H9 (cell line): ENCODE results near the gene ANGPTL8. TPM values are rescaled to one million over a fixed set of nuclear protein-coding genes. Genes with fewer than 3 reads are reported as not detected.

ENCODE experiments used
- DNase-seq: peaks from one replicate; pipeline ENCODE4 v3.0.0-alpha.2; 2017
- H2AFZ ChIP-seq: one replicate; pipeline ENCODE4 v1.6.1; 2013; ENCODE audit warnings: mild to moderate bottlenecking, low read length, control low read depth, moderate library complexity
- H2AK5ac ChIP-seq: 2 replicates; pipeline ENCODE4 v1.6.1; 2013; ENCODE audit warnings: low read length, control low read depth, mixed read lengths; ENCODE audit not compliant: insufficient read length
- H2BK120ac ChIP-seq: one replicate; pipeline ENCODE4 v1.6.1; 2013; ENCODE audit warnings: low read depth, mild to moderate bottlenecking, low read length, control low read depth, inconsistent platforms; ENCODE audit not compliant: poor library complexity, severe bottlenecking
- H2BK12ac ChIP-seq: 2 replicates; pipeline ENCODE4 v1.6.1; 2013; ENCODE audit warnings: low read length, control low read depth, mixed read lengths, low read depth; ENCODE audit not compliant: insufficient read length
- H2BK15ac ChIP-seq: 2 replicates; pipeline ENCODE4 v1.6.1; 2013; ENCODE audit warnings: low read depth, low read length, control low read depth
- H2BK20ac ChIP-seq: one replicate; pipeline ENCODE4 v1.6.1; 2013; ENCODE audit warnings: low read depth, mild to moderate bottlenecking, low read length, control low read depth, inconsistent platforms; ENCODE audit not compliant: poor library complexity, severe bottlenecking
- H2BK5ac ChIP-seq: 2 replicates; pipeline ENCODE4 v1.6.1; 2013; ENCODE audit warnings: low read length, control low read depth, mixed read lengths; ENCODE audit not compliant: insufficient read length
- H3K14ac ChIP-seq: 2 replicates; pipeline ENCODE4 v1.6.1; 2013; ENCODE audit warnings: low read length, control low read depth; ENCODE audit not compliant: insufficient read depth
- H3K18ac ChIP-seq: 2 replicates; pipeline ENCODE4 v1.6.1; 2013; ENCODE audit warnings: low read depth, mild to moderate bottlenecking, mixed read lengths, low read length, control low read depth; ENCODE audit not compliant: insufficient read length
- H3K23ac ChIP-seq: 2 replicates; pipeline ENCODE4 v1.6.1; 2013; ENCODE audit warnings: low read length, control low read depth, mixed read lengths, low read depth; ENCODE audit not compliant: insufficient read length
- H3K23me2 ChIP-seq: 2 replicates; pipeline ENCODE4 v1.6.1; 2013; ENCODE audit warnings: low read depth, mild to moderate bottlenecking, mixed read lengths, low read length, control low read depth; ENCODE audit not compliant: insufficient read length, poor library complexity, severe bottlenecking
- H3K27ac ChIP-seq: 2 replicates; pipeline ENCODE4 v1.5.1; 2013; ENCODE audit warnings: low read length, control low read depth, mixed read lengths, low read depth; ENCODE audit not compliant: insufficient read length
- H3K27me3 ChIP-seq: 2 replicates; pipeline ENCODE4 v1.6.1; 2013; ENCODE audit warnings: low read length, control low read depth, inconsistent platforms; ENCODE audit not compliant: insufficient read depth
- H3K4ac ChIP-seq: 2 replicates; pipeline ENCODE4 v1.6.1; 2013; ENCODE audit warnings: low read depth, mild to moderate bottlenecking, control low read depth, inconsistent platforms, low read length, moderate library complexity
- H3K4me1 ChIP-seq: 2 replicates; pipeline ENCODE4 v1.6.1; 2013; ENCODE audit warnings: low read length, control low read depth, inconsistent platforms; ENCODE audit not compliant: insufficient read depth
- H3K4me2 ChIP-seq: 2 replicates; pipeline ENCODE4 v1.6.1; 2013; ENCODE audit warnings: low read length, control low read depth, mixed read lengths; ENCODE audit not compliant: insufficient read length, insufficient read depth
- H3K56ac ChIP-seq: 2 replicates; pipeline ENCODE4 v1.6.1; 2013; ENCODE audit warnings: low read depth, mild to moderate bottlenecking, mixed read lengths, low read length, control low read depth; ENCODE audit not compliant: insufficient read length
- H3K79me1 ChIP-seq: 2 replicates; pipeline ENCODE4 v1.6.1; 2013; ENCODE audit warnings: low read depth, mild to moderate bottlenecking, moderate library complexity, low read length, control low read depth, inconsistent platforms; ENCODE audit not compliant: insufficient read depth, poor library complexity, severe bottlenecking
- H3K79me2 ChIP-seq: 2 replicates; pipeline ENCODE4 v1.6.1; 2013; ENCODE audit warnings: low read length, control low read depth, inconsistent platforms; ENCODE audit not compliant: insufficient read depth
- H3K9ac ChIP-seq: 2 replicates; pipeline ENCODE4 v1.6.1; 2013; ENCODE audit warnings: low read length, control low read depth, mixed read lengths; ENCODE audit not compliant: insufficient read length; ENCODE audit errors: extremely low read depth
- H3K9me3 ChIP-seq: one replicate; pipeline ENCODE4 v1.6.1; 2013; ENCODE audit warnings: low read depth, low read length, inconsistent platforms; ENCODE audit not compliant: control insufficient read depth
- H3T11ph ChIP-seq: one replicate; pipeline ENCODE4 v1.6.1; 2013; ENCODE audit warnings: mild to moderate bottlenecking, low read length, control low read depth, inconsistent platforms
- H4K20me1 ChIP-seq: one replicate; pipeline ENCODE4 v1.6.1; 2013; ENCODE audit not compliant: control insufficient read depth, insufficient read length, insufficient read depth
- H4K5ac ChIP-seq: 2 replicates; pipeline ENCODE4 v1.6.1; 2013; ENCODE audit warnings: low read depth, mild to moderate bottlenecking, mixed read lengths, low read length, control low read depth; ENCODE audit not compliant: insufficient read length
- H4K8ac ChIP-seq: replicated peaks from 2 replicates; pipeline ENCODE4 v1.6.1; 2013; ENCODE audit warnings: low read length, control low read depth, mixed read lengths, low read depth; ENCODE audit not compliant: insufficient read length
- H4K91ac ChIP-seq: 2 replicates; pipeline ENCODE4 v1.6.1; 2013; ENCODE audit warnings: low read depth, mild to moderate bottlenecking, moderate library complexity, mixed read lengths, low read length, control low read depth; ENCODE audit not compliant: insufficient read length
- H3K27ac Mint-ChIP-seq, 3 experiments: 2 replicates in 2 of 3; 3 replicates in 1 of 3; pipeline ENCODE4 v1.8.0; 2020 to 2021; ENCODE audit warnings: mixed read lengths in 3 of 3, mild to moderate bottlenecking in 1 of 3, moderate library complexity in 1 of 3
- H3K27me3 Mint-ChIP-seq: 2 replicates; pipeline ENCODE4 v1.8.0; 2021; ENCODE audit warnings: low read depth, mild to moderate bottlenecking, moderate library complexity, mixed read lengths
- H3K36me3 Mint-ChIP-seq, 3 experiments: 2 replicates in 2 of 3; 3 replicates in 1 of 3; pipeline ENCODE4 v1.8.0; 2020 to 2021; ENCODE audit warnings: low read depth in 3 of 3, mixed read lengths in 3 of 3; ENCODE audit not compliant: insufficient read depth in 1 of 3
- H3K4me1 Mint-ChIP-seq, 2 experiments: 2 replicates each; pipeline ENCODE4 v1.8.0; 2020; ENCODE audit warnings: mixed read lengths in 2 of 2
- H3K4me3 Mint-ChIP-seq, 2 experiments: 2 replicates in 1 of 2; 3 replicates in 1 of 2; pipeline ENCODE4 v1.8.0; 2020 to 2021; ENCODE audit warnings: mild to moderate bottlenecking in 2 of 2, mixed read lengths in 2 of 2, moderate library complexity in 1 of 2
- H3K9me3 Mint-ChIP-seq, 2 experiments: 2 replicates in 1 of 2; 3 replicates in 1 of 2; pipeline ENCODE4 v1.8.0; 2020; ENCODE audit warnings: mild to moderate bottlenecking in 2 of 2, mixed read lengths in 2 of 2, moderate library complexity in 1 of 2
- WGBS: extraction: QIAGEN DNeasy Blood & Tissue Kit; methylation state at CpG from one replicate; pipeline ENCODE4 v1.1.7; 2013; ENCODE audit warnings: missing lambda C conversion rate, low lambda C conversion rate, mixed read lengths; ENCODE audit not compliant: insufficient read length; ENCODE audit errors: extremely low coverage; 5-methylcytosine and 5-hydroxymethylcytosine counted together
- total RNA-seq: library from RNA; stranded (reverse); gene quantifications from 2 replicates; pipeline ENCODE4 v1.2.1, GENCODE V29; 2021
- TF ChIP-seq, protein P1 (sequence below): fragments of 200-600 bp; sonication (generic); conservative IDR thresholded peaks from 3 replicates; pipeline ENCODE4 v1.8.0; 2021; ENCODE audit warnings: antibody characterized with exemption, mild to moderate bottlenecking

ANGPTL8 gene
- total RNA-seq, 1 experiment from 2014 or later: not detected

DNA sequence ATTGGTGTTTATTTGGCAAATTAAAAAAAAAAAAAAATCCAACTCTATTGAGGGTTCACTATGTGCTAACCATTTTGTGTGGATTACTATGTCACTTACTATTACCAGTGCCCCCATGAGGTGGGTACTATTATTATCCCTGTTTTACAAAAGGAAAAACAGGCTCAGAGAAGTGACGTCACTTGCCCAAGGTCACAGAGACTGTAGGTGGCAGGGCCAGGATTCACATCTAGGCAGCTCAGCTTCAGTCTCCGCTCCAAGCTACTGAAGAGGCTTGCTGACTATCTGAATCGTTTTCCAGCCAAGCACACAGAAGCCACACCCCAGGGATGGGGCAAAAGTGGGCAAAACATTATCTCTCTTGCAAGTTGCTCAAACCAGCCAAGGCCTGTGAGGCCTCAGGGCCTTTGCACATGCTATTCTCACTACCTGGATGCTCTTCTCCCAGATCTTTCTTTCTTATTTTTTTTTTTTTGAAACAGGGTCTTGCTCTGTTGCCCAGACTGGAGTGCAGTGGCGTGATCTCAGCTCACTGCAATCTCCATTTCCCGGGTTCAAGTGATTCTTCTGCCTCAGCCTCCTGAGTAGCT is 4.8 kb upstream of the ANGPTL8 start:
- Histone ChIP-seq H3K4me2 (no peak overlapping the region), H2BK15ac (no peak overlapping the region), H3K56ac (no peak overlapping the region), H3K9me3 (no peaks in the 10 kb centered on the region), H3K14ac (no peak overlapping the region), H2BK5ac (no peak overlapping the region), H4K20me1 (no peaks in the 10 kb centered on the region), H2AFZ (no peak overlapping the region), H4K8ac (no peak overlapping the region), H3K9ac (no peak overlapping the region), H3K79me2 (no peaks in the 10 kb centered on the region), H3K4me1 (no peaks in the 10 kb centered on the region), H2BK120ac (no peak overlapping the region), H3K23ac (no peak overlapping the region), H3K79me1 (no peaks in the 10 kb centered on the region), H4K5ac (no peak overlapping the region), H3K27me3 (no peaks in the 10 kb centered on the region), H2AK5ac (no peak overlapping the region), H3K23me2 (no peaks in the 10 kb centered on the region), H2BK20ac (no peak overlapping the region), H2BK12ac (no peak overlapping the region), H3T11ph (no peak overlapping the region), H3K18ac (no peak overlapping the region), H3K4ac (no peak overlapping the region), H3K27ac (no peak overlapping the region), H4K91ac (no peak overlapping the region)
- TF ChIP-seq, protein P1, sequence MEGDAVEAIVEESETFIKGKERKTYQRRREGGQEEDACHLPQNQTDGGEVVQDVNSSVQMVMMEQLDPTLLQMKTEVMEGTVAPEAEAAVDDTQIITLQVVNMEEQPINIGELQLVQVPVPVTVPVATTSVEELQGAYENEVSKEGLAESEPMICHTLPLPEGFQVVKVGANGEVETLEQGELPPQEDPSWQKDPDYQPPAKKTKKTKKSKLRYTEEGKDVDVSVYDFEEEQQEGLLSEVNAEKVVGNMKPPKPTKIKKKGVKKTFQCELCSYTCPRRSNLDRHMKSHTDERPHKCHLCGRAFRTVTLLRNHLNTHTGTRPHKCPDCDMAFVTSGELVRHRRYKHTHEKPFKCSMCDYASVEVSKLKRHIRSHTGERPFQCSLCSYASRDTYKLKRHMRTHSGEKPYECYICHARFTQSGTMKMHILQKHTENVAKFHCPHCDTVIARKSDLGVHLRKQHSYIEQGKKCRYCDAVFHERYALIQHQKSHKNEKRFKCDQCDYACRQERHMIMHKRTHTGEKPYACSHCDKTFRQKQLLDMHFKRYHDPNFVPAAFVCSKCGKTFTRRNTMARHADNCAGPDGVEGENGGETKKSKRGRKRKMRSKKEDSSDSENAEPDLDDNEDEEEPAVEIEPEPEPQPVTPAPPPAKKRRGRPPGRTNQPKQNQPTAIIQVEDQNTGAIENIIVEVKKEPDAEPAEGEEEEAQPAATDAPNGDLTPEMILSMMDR: no peak
- H3K4me1 Mint-ChIP-seq: peaks cover 5% of the 10 kb centered on the region in 2 experiments
- no peaks in the 10 kb centered on the region for H3K9me3 Mint-ChIP-seq
- H3K27me3 Mint-ChIP-seq: no peaks in the 10 kb centered on the region
- no peak for DNase-seq
- H3K4me3 Mint-ChIP-seq: no peak overlapping the region
- no peak overlapping the region for H3K27ac Mint-ChIP-seq
- H3K36me3 Mint-ChIP-seq: peaks cover 8 to 39% (median 33%) of the 10 kb centered on the region in 3 experiments
- WGBS: no CpG with 5 or more reads among the region's 5 CpGs
